Measurements from ENCODE around the gene GDI1.

GRCh38 chrX:154436374-154436982, 476 bp upstream of the GDI1 start:
- TF ChIP-seq ZNF398 (tag by site-specific recombination; IDR thresholded peaks at IDR 0.05) (no peak), BCL6B (tag by site-specific recombination; IDR thresholded peaks at IDR 0.05) (no peak), ZBTB7A (tag by site-specific recombination; IDR thresholded peaks at IDR 0.05; ENCODE audit: low read depth) (no peak), ZNF366 (tag by site-specific recombination; conservative IDR thresholded peaks at IDR 0.05) (no peak), CTCF (tag by site-specific recombination; IDR thresholded peaks at IDR 0.05) (no peak), YY1 (tag by site-specific recombination; IDR thresholded peaks at IDR 0.05) (no peak; the same call in 1 of the 2 replicates), TCF7L2 (IDR thresholded peaks at IDR 0.05; ENCODE audit: borderline replicate concordance, low read depth, low read length) (no peak), KLF16 (tag by site-specific recombination; IDR thresholded peaks at IDR 0.05) (no peak), OVOL3 (tag by site-specific recombination; IDR thresholded peaks at IDR 0.05) (no peak), ZNF423 (tag by site-specific recombination; IDR thresholded peaks at IDR 0.05) (no peak), ZFP3 (tag by site-specific recombination; IDR thresholded peaks at IDR 0.05; ENCODE audit: low read depth) (no peak), ZEB2 (tag by site-specific recombination; IDR thresholded peaks at IDR 0.05) (no peak)

Data from HEK293 (cell line).